BLaER1 treated with 17β-estradiol and CSF1 and Interleukin-3, amounts not matched to agents 10 nM and 100 nM (cell line): ENCODE results near the gene RIOX2.
A peak's percentile ranks its signal among the peaks of the same experiment; 100 is the strongest.

Experiments
- H3K27ac ChIP-seq, 11 experiments: shearing (Covaris generic); formaldehyde crosslinking; 2 replicates each; pipeline ENCODE4 v1.8.1; 2022
- H3K27me3 ChIP-seq, 11 experiments: shearing (Covaris generic); formaldehyde crosslinking; 2 replicates each; pipeline ENCODE4 v1.8.1; 2022
- H3K36me3 ChIP-seq, 11 experiments: shearing (Covaris generic); formaldehyde crosslinking; 2 replicates each; pipeline ENCODE4 v1.8.1; 2022
- H3K4me1 ChIP-seq, 10 experiments: shearing (Covaris generic); formaldehyde crosslinking; 2 replicates each; pipeline ENCODE4 v1.8.1; 2022
- H3K4me2 ChIP-seq, 11 experiments: shearing (Covaris generic); formaldehyde crosslinking; 2 replicates each; pipeline ENCODE4 v1.8.1; 2022
- H3K4me3 ChIP-seq, 10 experiments: shearing (Covaris generic); formaldehyde crosslinking; 2 replicates each; pipeline ENCODE4 v1.8.1; 2022
- H3K9ac ChIP-seq, 11 experiments: shearing (Covaris generic); formaldehyde crosslinking; 2 replicates each; pipeline ENCODE4 v1.8.1; 2022
- H3K9me3 ChIP-seq, 11 experiments: shearing (Covaris generic); formaldehyde crosslinking; replicated peaks in 1 of 11; 2 replicates each; pipeline ENCODE4 v1.8.1; 2022
- H4K20me1 ChIP-seq, 11 experiments: shearing (Covaris generic); formaldehyde crosslinking; 2 replicates each; pipeline ENCODE4 v1.8.1; 2022
- Cebpa-rat ChIP-seq, 11 experiments: shearing (Covaris generic); IDR thresholded peaks; 2 replicates each; pipeline ENCODE4 v1.8.1; 2022

Gene RIOX2

GRCh38 chr3:97993526-97993925, 21.3 kb upstream of the RIOX2 start:
- no peak for TF ChIP-seq Cebpa-rat (IDR thresholded peaks at IDR 0.05)
- Histone ChIP-seq H3K4me1 (peaks cover 5 to 18% (median 8%) of the 10 kb centered on the region in 10 experiments; a peak in 10 of 20 replicates), H3K9ac (no peak overlapping the region), H3K4me2 (no peak overlapping the region), H3K4me3 (no peak overlapping the region), H3K9me3 (no peaks in the 10 kb centered on the region; a peak in 1 of 22 replicates), H3K36me3 (no peaks in the 10 kb centered on the region), H4K20me1 (no peaks in the 10 kb centered on the region), H3K27ac (no peak overlapping the region), H3K27me3 (no peaks in the 10 kb centered on the region)

- Histone ChIP-seq H3K27me3 (no peaks in the 10 kb centered on the region), H3K27ac (no peak overlapping the region), H3K4me2 (peak overlapping the region in 2 of 11 experiments; percentile 15 to 23; a peak in 2 of 22 replicates), H3K9me3 (no peaks in the 10 kb centered on the region; a peak in 1 of 22 replicates), H3K4me3 (no peak overlapping the region), H3K9ac (no peak overlapping the region), H3K4me1 (peaks cover 5 to 18% (median 8%) of the 10 kb centered on the region in 10 experiments; a peak in 10 of 20 replicates), H4K20me1 (no peaks in the 10 kb centered on the region), H3K36me3 (no peaks in the 10 kb centered on the region)
- no peak for TF ChIP-seq Cebpa-rat (IDR thresholded peaks at IDR 0.05)
These were observed 20.4 kb upstream of the RIOX2 start for GRCh38 chr3:97992547-97993173.

- Histone ChIP-seq H3K4me1 (peaks cover 5 to 18% (median 8%) of the 10 kb centered on the region in 10 experiments; a peak in 10 of 20 replicates), H3K4me2 (no peak overlapping the region), H3K27ac (no peak overlapping the region), H3K9ac (no peak overlapping the region), H3K36me3 (no peaks in the 10 kb centered on the region), H3K27me3 (no peaks in the 10 kb centered on the region), H4K20me1 (no peaks in the 10 kb centered on the region), H3K9me3 (no peaks in the 10 kb centered on the region; a peak in 1 of 22 replicates), H3K4me3 (no peak overlapping the region)
- no peak for TF ChIP-seq Cebpa-rat (IDR thresholded peaks at IDR 0.05)
These were observed 19.1 kb upstream of the RIOX2 start for GRCh38 chr3:97991293-97991682.

- H3K9ac ChIP-seq: no peak overlapping the region
- no peak overlapping the region for H3K27ac ChIP-seq
- no peaks in the 10 kb centered on the region; a peak in 1 of 22 replicates for H3K9me3 ChIP-seq
- H3K4me2 ChIP-seq: peak overlapping the region in 7 of 11 experiments; percentile 10 to 38 (median 18); a peak in 6 of 22 replicates
- no peaks in the 10 kb centered on the region for H3K27me3 ChIP-seq
- H4K20me1 ChIP-seq: no peaks in the 10 kb centered on the region
- TF ChIP-seq Cebpa-rat (IDR thresholded peaks at IDR 0.05): no peak
- H3K4me3 ChIP-seq: no peak overlapping the region
- peaks cover 5 to 18% (median 8%) of the 10 kb centered on the region in 10 experiments; a peak in 10 of 20 replicates for H3K4me1 ChIP-seq
- no peaks in the 10 kb centered on the region for H3K36me3 ChIP-seq
These were observed 18.5 kb upstream of the RIOX2 start for GRCh38 chr3:97990624-97991292.

- Histone ChIP-seq H3K4me3 (no peak overlapping the region), H3K4me1 (peaks cover 5 to 18% (median 8%) of the 10 kb centered on the region in 10 experiments; a peak in 10 of 20 replicates), H3K9ac (no peak overlapping the region), H3K9me3 (no peaks in the 10 kb centered on the region; a peak in 1 of 22 replicates), H3K4me2 (no peak overlapping the region), H3K27ac (no peak overlapping the region), H4K20me1 (no peaks in the 10 kb centered on the region), H3K36me3 (no peaks in the 10 kb centered on the region), H3K27me3 (no peaks in the 10 kb centered on the region)
- TF ChIP-seq Cebpa-rat (IDR thresholded peaks at IDR 0.05): no peak
These were observed 16.7 kb upstream of the RIOX2 start for GRCh38 chr3:97988784-97989568.

GRCh38 chr3:97987306-97987705, 15.1 kb upstream of the RIOX2 start:
- Histone ChIP-seq H3K4me2 (no peak overlapping the region), H4K20me1 (no peaks in the 10 kb centered on the region), H3K9me3 (no peaks in the 10 kb centered on the region; a peak in 1 of 22 replicates), H3K4me3 (no peak overlapping the region), H3K27me3 (no peaks in the 10 kb centered on the region), H3K9ac (no peak overlapping the region), H3K36me3 (no peaks in the 10 kb centered on the region), H3K4me1 (peaks cover 4 to 13% (median 8%) of the 10 kb centered on the region in 10 experiments; a peak in 13 of 20 replicates), H3K27ac (no peak overlapping the region)
- TF ChIP-seq Cebpa-rat (IDR thresholded peaks at IDR 0.05): no peak

GRCh38 chr3:97983933-97984491, 11.8 kb upstream of the RIOX2 start:
- H3K27ac ChIP-seq: no peak overlapping the region

GRCh38 chr3:97981886-97982285, 9.7 kb upstream of the RIOX2 start:
- no peak overlapping the region for H3K27ac ChIP-seq
- peaks cover 8 to 15% (median 11%) of the 10 kb centered on the region in 10 experiments; a peak in 18 of 20 replicates for H3K4me1 ChIP-seq
- no peaks in the 10 kb centered on the region for H4K20me1 ChIP-seq
- H3K4me3 ChIP-seq: no peak overlapping the region
- no peak overlapping the region for H3K9ac ChIP-seq
- H3K36me3 ChIP-seq: no peaks in the 10 kb centered on the region
- no peak for TF ChIP-seq Cebpa-rat (IDR thresholded peaks at IDR 0.05)
- no peaks in the 10 kb centered on the region for H3K27me3 ChIP-seq
- peak overlapping the region; percentile 12 to 68 (median 43); a peak in 20 of 22 replicates for H3K4me2 ChIP-seq
- no peaks in the 10 kb centered on the region for H3K9me3 ChIP-seq

More at GRCh38 chr3:97983933-97984491, 11.8 kb upstream of the RIOX2 start:
- Histone ChIP-seq H4K20me1 (no peaks in the 10 kb centered on the region), H3K4me2 (no peak overlapping the region), H3K4me1 (peaks cover 8 to 15% (median 11%) of the 10 kb centered on the region in 10 experiments; a peak in 18 of 20 replicates), H3K9ac (no peak overlapping the region), H3K27me3 (no peaks in the 10 kb centered on the region), H3K4me3 (no peak overlapping the region), H3K36me3 (no peaks in the 10 kb centered on the region), H3K9me3 (no peaks in the 10 kb centered on the region; a peak in 1 of 22 replicates)
- TF ChIP-seq Cebpa-rat (IDR thresholded peaks at IDR 0.05): no peak

GRCh38 chr3:97979610-97980009, 7.4 kb upstream of the RIOX2 start:
- Histone ChIP-seq H3K4me1 (peaks cover 10 to 20% (median 15%) of the 10 kb centered on the region in 10 experiments; a peak in 18 of 20 replicates), H3K36me3 (no peaks in the 10 kb centered on the region)

More at GRCh38 chr3:97979610-97980009, 7.4 kb upstream of the RIOX2 start:
- Histone ChIP-seq H3K9ac (no peak overlapping the region), H3K4me2 (no peak overlapping the region), H3K4me3 (no peak overlapping the region), H3K27ac (no peak overlapping the region), H3K9me3 (no peaks in the 10 kb centered on the region), H4K20me1 (no peaks in the 10 kb centered on the region), H3K27me3 (no peaks in the 10 kb centered on the region)
- TF ChIP-seq Cebpa-rat (IDR thresholded peaks at IDR 0.05): no peak
